BJ (cell line): ENCODE measurements around the gene RNF145. TPM values are rescaled to one million over a fixed set of nuclear protein-coding genes. Genes with fewer than 3 reads are reported as not detected.

ENCODE experiments used
- CTCF ChIA-PET: fragments of 350-600 bp; formaldehyde crosslinking; extraction: SDS; loops from one replicate; lab custom pipeline; 2021; ENCODE audit warnings: antibody characterized with exemption, inconsistent platforms; lab: Yijun Ruan, JAX
- POLR2A ChIA-PET: fragments of 300-600 bp; sonication (Branson Sonifier 250); formaldehyde crosslinking; extraction: SDS; loops from one replicate; lab custom pipeline; 2021; ENCODE audit warnings: antibody characterized with exemption; lab: Charles Lee
- DNase-seq: peaks from one replicate; pipeline ENCODE4 v3.0.0-alpha.2; 2011; ENCODE audit warnings: low read depth
- H3K27me3 ChIP-seq: 2 replicates; pipeline ENCODE4 v1.6.0; 2011; ENCODE audit warnings: low read length; ENCODE audit not compliant: control insufficient read depth, insufficient read depth
- H3K36me3 ChIP-seq: 2 replicates; pipeline ENCODE4 v1.5.1; 2011; ENCODE audit warnings: low read length; ENCODE audit not compliant: control insufficient read depth, insufficient read depth
- H3K4me3 ChIP-seq: 2 replicates; pipeline ENCODE4 v1.5.1; 2011; ENCODE audit warnings: low read depth, mild to moderate bottlenecking, control low read depth, low read length
- polyA plus RNA-seq: library from polyadenylated mRNA; depleted of rRNA; stranded (reverse); fragments of >200 nt; gene quantifications from 2 replicates; pipeline ENCODE4 v1.2.3, GENCODE V29; 2011
- TF ChIP-seq, protein P1 (sequence below): IDR thresholded peaks from 2 replicates; pipeline ENCODE4 v1.5.1; 2011; ENCODE audit warnings: low read depth, mild to moderate bottlenecking, control low read depth, inconsistent platforms, low read length, moderate library complexity; ENCODE audit not compliant: insufficient read depth

The RNF145 gene
- polyA plus RNA-seq, 1 experiment: 27.9 TPM

DNA sequence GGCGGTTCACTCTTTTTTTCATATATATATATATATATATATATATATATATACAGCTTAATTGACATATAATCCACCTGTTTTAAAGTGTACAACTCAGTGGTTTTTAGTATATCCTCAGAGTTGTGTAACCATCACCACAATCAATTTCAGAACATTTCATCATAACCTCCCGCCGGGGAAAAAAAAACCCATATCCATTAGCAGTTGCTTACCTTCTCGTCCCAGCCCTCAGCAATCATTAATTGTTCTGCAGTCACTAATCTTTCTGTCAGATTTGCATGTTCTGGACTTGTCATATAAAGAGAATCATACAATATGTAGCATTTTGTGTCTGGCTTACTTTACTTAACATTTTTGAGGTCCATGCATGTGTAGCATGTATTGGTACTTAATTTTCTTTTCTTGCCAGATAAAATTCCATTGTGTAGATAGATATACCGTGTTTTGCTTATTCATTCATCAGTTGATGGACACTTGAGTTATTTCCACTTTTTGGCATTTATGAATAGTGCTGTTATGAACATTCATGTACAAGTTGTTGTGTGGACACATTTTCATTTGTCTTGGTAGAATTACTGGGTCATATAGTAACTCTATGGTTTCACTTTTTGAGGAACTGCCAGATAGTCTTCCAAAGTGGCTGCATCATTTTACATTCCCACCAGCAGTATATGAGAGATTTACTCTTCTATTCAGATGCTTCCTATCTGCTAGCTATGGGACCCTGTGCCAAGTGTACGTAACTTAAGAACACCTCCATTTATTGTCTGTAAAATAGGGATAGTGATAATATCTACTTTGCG is 3.5 kb upstream of the RNF145 start:
- TF ChIP-seq, protein P1, sequence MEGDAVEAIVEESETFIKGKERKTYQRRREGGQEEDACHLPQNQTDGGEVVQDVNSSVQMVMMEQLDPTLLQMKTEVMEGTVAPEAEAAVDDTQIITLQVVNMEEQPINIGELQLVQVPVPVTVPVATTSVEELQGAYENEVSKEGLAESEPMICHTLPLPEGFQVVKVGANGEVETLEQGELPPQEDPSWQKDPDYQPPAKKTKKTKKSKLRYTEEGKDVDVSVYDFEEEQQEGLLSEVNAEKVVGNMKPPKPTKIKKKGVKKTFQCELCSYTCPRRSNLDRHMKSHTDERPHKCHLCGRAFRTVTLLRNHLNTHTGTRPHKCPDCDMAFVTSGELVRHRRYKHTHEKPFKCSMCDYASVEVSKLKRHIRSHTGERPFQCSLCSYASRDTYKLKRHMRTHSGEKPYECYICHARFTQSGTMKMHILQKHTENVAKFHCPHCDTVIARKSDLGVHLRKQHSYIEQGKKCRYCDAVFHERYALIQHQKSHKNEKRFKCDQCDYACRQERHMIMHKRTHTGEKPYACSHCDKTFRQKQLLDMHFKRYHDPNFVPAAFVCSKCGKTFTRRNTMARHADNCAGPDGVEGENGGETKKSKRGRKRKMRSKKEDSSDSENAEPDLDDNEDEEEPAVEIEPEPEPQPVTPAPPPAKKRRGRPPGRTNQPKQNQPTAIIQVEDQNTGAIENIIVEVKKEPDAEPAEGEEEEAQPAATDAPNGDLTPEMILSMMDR: no peak
- no peak for DNase-seq
- Histone ChIP-seq H3K36me3 (no peaks in the 10 kb centered on the region), H3K4me3 (no peak overlapping the region), H3K27me3 (no peaks in the 10 kb centered on the region)
- ChIA-PET POLR2A (no interaction called here), CTCF (no interaction called here)

DNA sequence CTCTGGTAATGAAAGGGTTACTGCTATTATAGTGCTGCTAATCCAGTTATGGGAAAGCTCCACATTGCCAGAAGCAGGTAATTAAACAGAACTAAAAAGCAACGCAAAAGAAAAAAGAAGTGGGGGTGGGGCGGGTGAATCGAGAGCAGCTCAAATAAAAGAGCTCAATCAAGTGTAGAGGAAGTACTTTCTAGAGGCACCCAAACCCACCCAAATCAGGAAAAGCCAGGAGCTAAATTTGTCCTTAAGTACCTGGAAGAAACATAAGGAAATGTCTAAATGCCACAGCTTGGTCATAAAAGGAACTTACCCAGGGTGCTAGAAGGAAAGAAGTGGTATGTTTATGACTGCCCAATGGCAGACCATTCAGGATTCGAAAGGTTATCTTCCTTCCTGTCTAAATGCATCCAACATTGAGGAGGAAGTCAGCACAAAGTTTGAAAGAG is 2.4 kb upstream of the RNF145 start:
- TF ChIP-seq, protein P1: no peak
- H3K27me3 ChIP-seq: no peaks in the 10 kb centered on the region
- no peak overlapping the region for H3K4me3 ChIP-seq
- POLR2A ChIA-PET: no interaction called here
- no peak for DNase-seq
- H3K36me3 ChIP-seq: no peaks in the 10 kb centered on the region
- CTCF ChIA-PET: interaction anchor here (1.0 kb wide), 1 partner anchor 14 kb away, joined by 5 read pairs; no protein-coding TSS in a partner anchor

- no peaks in the 10 kb centered on the region for H3K36me3 ChIP-seq
- TF ChIP-seq, protein P1: no peak
- ChIA-PET POLR2A (no interaction called here), CTCF (interaction anchor here (1.0 kb wide), 2 partner anchors 15 to 54 kb away, joined by 3 to 5 read pairs; no protein-coding TSS in a partner anchor)
- no peak overlapping the region for H3K4me3 ChIP-seq
- no peaks in the 10 kb centered on the region for H3K27me3 ChIP-seq
- DNase-seq: no peak
These were observed 1.5 kb upstream of the RNF145 start for GRCh38 chr5:159210846-159211245.

- TF ChIP-seq, protein P1: no peak
- no peaks in the 10 kb centered on the region for H3K27me3 ChIP-seq
- no peak overlapping the region for H3K4me3 ChIP-seq
- DNase-seq: no peak
- ChIA-PET POLR2A (no interaction called here), CTCF (interaction anchor here (1.0 kb wide), 1 partner anchor 53 kb away, joined by 3 read pairs; no protein-coding TSS in a partner anchor)
- no peaks in the 10 kb centered on the region for H3K36me3 ChIP-seq
These were observed 883 bp upstream of the RNF145 start for GRCh38 chr5:159210210-159210661.
